GM13976 (cell line): ENCODE measurements around the gene NHEJ1.

Source experiments
- DNase-seq: peaks from one replicate; pipeline ENCODE4 v3.0.0; 2012; ENCODE audit warnings: low spot score
- in situ Hi-C: fragments of 300-500 bp; cut with MboI; formaldehyde crosslinking; loops from one replicate; pipeline ENCODE4 v1.12.0; 2022; ENCODE audit warnings: low sequenced_read_pairs, mixed read lengths, inconsistent platforms; ENCODE audit not compliant: unreplicated experiment
- TF ChIP-seq, protein P1 (sequence below): IDR thresholded peaks from 2 replicates; pipeline ENCODE4 v1.5.1; 2012; ENCODE audit warnings: borderline replicate concordance, mild to moderate bottlenecking; ENCODE audit not compliant: insufficient read depth; ENCODE audit errors: extremely low read depth, missing control alignments, control extremely low read depth

NHEJ1 gene

DNA sequence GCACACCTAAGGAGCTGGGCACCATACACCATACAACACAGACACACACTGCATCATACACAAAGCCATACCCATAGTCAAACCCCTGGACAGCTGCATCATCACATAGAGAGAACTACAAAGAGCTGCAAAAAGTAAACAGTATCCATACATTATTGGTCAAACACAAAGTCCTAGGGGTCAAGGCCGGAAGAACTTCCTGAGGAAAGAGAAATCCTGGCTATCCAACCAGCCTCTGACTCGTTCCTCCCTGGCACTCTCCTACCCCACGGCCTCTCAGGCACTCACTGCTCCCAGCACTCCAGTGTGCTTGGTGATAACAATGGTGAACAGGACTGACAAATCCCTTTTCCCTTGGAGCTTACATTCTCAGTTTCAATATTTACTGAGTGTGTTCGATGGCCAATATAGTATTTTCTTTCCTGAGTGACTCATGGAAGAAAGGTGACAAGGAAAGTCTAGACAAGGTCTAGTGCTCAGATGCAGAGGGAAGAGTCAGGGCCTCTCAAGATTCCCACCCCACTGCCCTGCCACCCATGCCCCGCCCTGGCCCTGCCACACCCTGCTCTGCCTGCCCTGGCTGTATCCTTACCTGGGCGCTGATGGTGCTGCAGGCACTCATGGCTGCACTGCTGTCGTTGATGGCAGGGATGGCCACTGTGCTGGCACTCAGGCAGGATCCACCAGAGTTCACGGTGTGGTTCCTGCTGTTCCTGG, 122.7 kb downstream of the NHEJ1 start:
- in situ Hi-C loops = loop anchor here (25.0 kb wide), 1 partner anchor 274 kb away; the partner anchor contains the start of gene PTPRN
- TF ChIP-seq, protein P1, sequence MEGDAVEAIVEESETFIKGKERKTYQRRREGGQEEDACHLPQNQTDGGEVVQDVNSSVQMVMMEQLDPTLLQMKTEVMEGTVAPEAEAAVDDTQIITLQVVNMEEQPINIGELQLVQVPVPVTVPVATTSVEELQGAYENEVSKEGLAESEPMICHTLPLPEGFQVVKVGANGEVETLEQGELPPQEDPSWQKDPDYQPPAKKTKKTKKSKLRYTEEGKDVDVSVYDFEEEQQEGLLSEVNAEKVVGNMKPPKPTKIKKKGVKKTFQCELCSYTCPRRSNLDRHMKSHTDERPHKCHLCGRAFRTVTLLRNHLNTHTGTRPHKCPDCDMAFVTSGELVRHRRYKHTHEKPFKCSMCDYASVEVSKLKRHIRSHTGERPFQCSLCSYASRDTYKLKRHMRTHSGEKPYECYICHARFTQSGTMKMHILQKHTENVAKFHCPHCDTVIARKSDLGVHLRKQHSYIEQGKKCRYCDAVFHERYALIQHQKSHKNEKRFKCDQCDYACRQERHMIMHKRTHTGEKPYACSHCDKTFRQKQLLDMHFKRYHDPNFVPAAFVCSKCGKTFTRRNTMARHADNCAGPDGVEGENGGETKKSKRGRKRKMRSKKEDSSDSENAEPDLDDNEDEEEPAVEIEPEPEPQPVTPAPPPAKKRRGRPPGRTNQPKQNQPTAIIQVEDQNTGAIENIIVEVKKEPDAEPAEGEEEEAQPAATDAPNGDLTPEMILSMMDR = no peak
- no peak for DNase-seq

DNA sequence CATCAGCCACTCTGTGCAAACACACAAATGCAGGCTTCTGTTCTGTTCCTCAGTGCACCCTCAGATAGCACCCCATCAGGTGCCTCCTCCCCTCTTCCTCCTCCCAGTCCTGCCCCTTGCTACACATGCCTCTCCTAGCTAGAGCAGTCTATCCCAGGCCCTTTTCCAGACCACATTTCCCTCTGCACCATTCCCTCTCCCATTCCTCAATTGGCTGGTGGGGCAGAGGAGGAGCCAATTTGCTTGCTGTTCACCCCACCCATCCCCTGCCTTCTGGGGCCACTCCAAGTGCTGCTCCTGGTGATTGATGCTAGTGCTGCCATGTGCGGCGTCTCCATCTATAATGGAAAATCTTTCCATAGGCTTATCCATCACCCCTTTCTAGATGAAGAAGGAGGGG, 124.7 kb downstream of the NHEJ1 start:
- DNase-seq = no peak
- TF ChIP-seq, protein P1 = no peak
- in situ Hi-C loops = loop anchor here (25.0 kb wide), 1 partner anchor 276 kb away; the partner anchor contains the start of gene PTPRN

DNA sequence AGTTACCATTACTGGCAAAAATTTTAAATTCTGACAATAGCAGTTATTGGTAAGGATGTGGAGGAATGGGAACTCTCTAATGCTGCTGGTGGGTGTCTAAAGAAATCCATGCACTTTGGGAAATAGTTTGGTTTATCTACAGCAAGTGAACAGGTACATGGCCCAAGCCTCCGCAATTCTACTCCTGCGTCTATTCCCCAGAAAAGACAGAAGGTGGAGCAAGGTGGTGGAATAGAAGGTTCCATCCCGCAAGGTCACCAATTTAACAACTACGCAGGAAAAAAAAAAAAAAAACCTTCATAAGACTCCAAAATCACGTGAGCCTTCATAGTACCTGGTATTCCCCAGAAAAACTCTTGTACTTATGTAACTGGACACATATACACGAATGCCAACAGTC, 125.8 kb downstream of the NHEJ1 start:
- DNase-seq = no peak
- TF ChIP-seq, protein P1 = no peak
- in situ Hi-C loops = loop anchor here (25.0 kb wide), 1 partner anchor 277 kb away; the partner anchor contains the start of gene PTPRN

DNA sequence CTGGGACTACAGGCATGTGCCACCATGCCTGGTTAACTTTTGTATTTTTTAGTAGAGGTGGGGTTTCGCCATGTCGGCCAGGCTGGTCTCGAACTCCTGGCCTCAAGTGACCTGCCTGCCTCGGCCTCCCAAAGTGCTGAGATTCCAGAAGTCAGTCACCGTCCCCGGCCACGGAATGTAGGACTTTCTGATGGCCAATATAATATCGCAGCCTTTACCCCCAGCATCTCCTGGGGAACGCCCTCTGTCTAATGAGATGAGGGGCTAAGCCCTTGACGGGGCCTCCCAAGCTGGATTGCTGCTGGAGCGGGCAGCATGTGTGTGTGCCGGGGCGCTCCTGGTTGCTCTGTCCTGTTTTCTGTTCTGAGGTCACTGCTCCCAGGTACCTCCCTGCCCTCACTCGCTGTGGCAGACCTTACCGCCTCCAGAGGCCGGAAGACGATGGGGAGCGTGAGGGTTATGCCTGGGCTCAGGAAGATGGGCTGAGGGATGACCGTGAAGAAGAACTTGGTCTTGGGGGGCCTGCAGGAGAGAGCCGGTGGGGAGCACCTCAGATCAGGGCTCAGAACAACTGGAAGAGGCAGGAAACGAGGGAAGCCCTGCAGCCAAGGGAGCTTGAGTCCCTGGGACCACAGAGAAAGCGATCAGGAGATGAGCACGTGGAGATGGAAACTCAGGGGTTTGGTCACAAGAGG, 128.4 kb downstream of the NHEJ1 start:
- in situ Hi-C loops = loop anchor here (25.0 kb wide), 1 partner anchor 280 kb away; the partner anchor contains the start of gene PTPRN

DNA sequence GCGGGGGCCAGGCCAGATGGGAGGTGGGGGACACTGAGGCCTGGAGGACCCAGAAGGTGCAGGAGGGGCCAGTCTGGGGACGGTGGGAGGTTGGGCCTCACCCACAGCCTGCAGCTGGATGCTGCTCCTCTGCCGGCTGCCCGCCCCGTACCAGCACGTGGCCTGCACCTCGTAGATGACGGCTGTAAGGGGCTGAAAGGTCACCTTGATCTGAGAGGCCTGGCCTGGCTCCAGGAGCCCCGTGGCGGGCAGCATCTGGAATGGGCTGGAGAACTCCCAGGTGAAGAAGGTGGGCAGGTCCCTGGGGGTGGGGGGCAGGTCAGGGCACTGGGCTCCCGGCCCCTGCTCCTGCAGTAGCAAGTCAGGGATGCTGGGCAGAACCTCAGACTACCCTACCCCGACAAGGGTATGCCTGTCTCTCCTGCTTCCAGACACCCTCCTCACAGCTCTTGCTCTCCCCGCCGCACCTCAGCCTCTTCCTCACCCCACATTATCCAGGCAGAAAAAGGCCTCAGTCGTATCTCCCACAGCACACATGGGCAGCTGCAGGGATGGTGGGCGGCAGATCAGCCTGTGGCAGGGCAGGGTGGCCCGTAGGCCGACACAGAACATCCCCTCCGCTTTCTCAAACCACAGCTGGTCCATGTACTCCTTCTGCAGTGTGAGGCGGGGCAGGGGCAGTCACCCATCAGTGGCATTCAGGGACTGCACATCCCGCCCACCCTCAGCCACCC, 129.4 kb downstream of the NHEJ1 start:
- in situ Hi-C loops = loop anchor here (25.0 kb wide), 1 partner anchor 281 kb away; the partner anchor contains the start of gene PTPRN
- DNase-seq = no peak
- TF ChIP-seq, protein P1 = no peak

More for the DNA sequence above, 128.4 kb downstream of the NHEJ1 start:
- TF ChIP-seq, protein P1 = no peak
- no peak for DNase-seq
